A549 (cell line): Measurements from ENCODE around the gene AQP5. TPM values are rescaled to one million over a fixed set of nuclear protein-coding genes. Genes with fewer than 3 reads are reported as not detected.

Experiments used
- ATAC-seq, 2 experiments: fragments of 200-7000 bp in 1 of 2; fragments of >200 bp in 1 of 2; cut with Nextera tagmentation in 1 of 2; cut with Tn5 transposase in 1 of 2; 3 replicates each; pipeline versions ENCODE4 v1.8.0 to v1.9.1; 2018 to 2020; ENCODE audit warnings: mild to moderate bottlenecking in 1 of 2, moderate library complexity in 1 of 2
- CTCF ChIA-PET: fragments of 300-600 bp; sonication (Branson Sonifier 250); formaldehyde crosslinking; extraction: SDS; loops from one replicate; lab custom pipeline; 2021; ENCODE audit warnings: antibody characterized with exemption, inconsistent platforms; lab: Yijun Ruan, JAX
- POLR2A ChIA-PET: fragments of 350-600 bp; formaldehyde crosslinking; extraction: SDS; loops from one replicate; lab custom pipeline; 2021; ENCODE audit warnings: antibody characterized with exemption, inconsistent platforms; lab: Yijun Ruan, JAX
- DNase-seq, 2 experiments: peaks; one replicate each; pipeline versions ENCODE4 v3.0.0 to v3.0.0-alpha.2; 2011 to 2016; ENCODE audit warnings: low read depth in 1 of 2, low spot score in 1 of 2
- FAIRE-seq: peaks from 2 replicates; lab custom pipeline; 2011; peaks lifted over from hg19 to GRCh38; lab: Jason Lieb, UNC
- H3K27ac ChIP-seq, 2 experiments: fragments of >200 bp; sonication (Bioruptor Twin); formaldehyde crosslinking; 3 replicates each; pipeline ENCODE4 v1.5.1; 2016 to 2017
- H3K4me1 ChIP-seq: fragments of >200 bp; sonication (Bioruptor Twin); formaldehyde crosslinking; 3 replicates; pipeline ENCODE4 v1.6.1; 2016
- H3K4me2 ChIP-seq: fragments of >200 bp; sonication (Bioruptor Twin); formaldehyde crosslinking; 3 replicates; pipeline ENCODE4 v1.6.1; 2016
- H3K4me3 ChIP-seq: fragments of >200 bp; sonication (Bioruptor Twin); formaldehyde crosslinking; 3 replicates; pipeline ENCODE4 v1.5.1; 2016
- H3K9me3 ChIP-seq: fragments of >200 bp; sonication (Bioruptor Twin); formaldehyde crosslinking; 3 replicates; pipeline ENCODE4 v1.6.1; 2016
- BHLHE40 ChIP-seq: IDR thresholded peaks from 2 replicates; pipeline ENCODE4 v1.6.1; 2012; ENCODE audit warnings: low read depth, low read length, inconsistent platforms
- CBX2 ChIP-seq: fragments of 200-600 bp; sonication (generic); IDR thresholded peaks from 2 replicates; pipeline ENCODE4 v1.6.1; 2016; ENCODE audit warnings: low read depth, mild to moderate bottlenecking, borderline replicate concordance
- CBX8 ChIP-seq: fragments of 200-600 bp; sonication (generic); IDR thresholded peaks from 2 replicates; pipeline ENCODE4 v1.6.1; 2016
- CHD2 ChIP-seq: fragments of 150-350 bp; IDR thresholded peaks from 2 replicates; pipeline ENCODE4 v1.6.1; 2014; ENCODE audit warnings: low read length; ENCODE audit not compliant: partially characterized antibody
- CTCF ChIP-seq: fragments of >200 bp; sonication (Bioruptor Twin); formaldehyde crosslinking; IDR thresholded peaks from 3 replicates; pipeline ENCODE4 v1.5.1; 2016
- E2F6 ChIP-seq: IDR thresholded peaks from 2 replicates; pipeline ENCODE4 v1.6.1; 2012; ENCODE audit warnings: low read depth, borderline replicate concordance
- ELK1 ChIP-seq: fragments of 150-350 bp; IDR thresholded peaks from 2 replicates; pipeline ENCODE4 v1.6.1; 2014; ENCODE audit warnings: low read depth, mild to moderate bottlenecking, low read length
- ESRRA ChIP-seq: fragments of 150-350 bp; IDR thresholded peaks from 2 replicates; pipeline ENCODE4 v1.6.1; 2014; ENCODE audit warnings: mild to moderate bottlenecking, low read length, borderline replicate concordance
- FOXS1 ChIP-seq: fragments of 250-450 bp; sonication (Bioruptor Pico); IDR thresholded peaks from 2 replicates; pipeline ENCODE4 v1.5.0; 2020; ENCODE audit warnings: mild to moderate bottlenecking, moderate library complexity
- HDAC2 ChIP-seq: fragments of 200-600 bp; sonication (generic); IDR thresholded peaks from 2 replicates; pipeline ENCODE4 v1.6.1; 2016
- HMGXB4 ChIP-seq: fragments of 250-450 bp; sonication (Bioruptor Pico); IDR thresholded peaks from 2 replicates; pipeline ENCODE4 v1.5.0; 2021; ENCODE audit warnings: mild to moderate bottlenecking, moderate library complexity, borderline replicate concordance
- HOXB13 ChIP-seq: fragments of 250-450 bp; sonication (Bioruptor Pico); IDR thresholded peaks from 2 replicates; pipeline ENCODE4 v1.5.0; 2020; ENCODE audit warnings: low read depth, mild to moderate bottlenecking, moderate library complexity
- HOXB5 ChIP-seq: fragments of 250-450 bp; sonication (Bioruptor Pico); IDR thresholded peaks from 2 replicates; pipeline ENCODE4 v1.5.0; 2020; ENCODE audit warnings: mild to moderate bottlenecking, moderate library complexity
- JUNB ChIP-seq: fragments of >200 bp; sonication (Bioruptor Twin); formaldehyde crosslinking; IDR thresholded peaks from 2 replicates; pipeline ENCODE4 v1.6.1; 2016
- MYC ChIP-seq: IDR thresholded peaks from 2 replicates; pipeline ENCODE4 v1.6.1; 2012; ENCODE audit warnings: mild to moderate bottlenecking, inconsistent platforms, low read length, improper control_type of control experiment, borderline replicate concordance
- POLR2A ChIP-seq: IDR thresholded peaks from 2 replicates; pipeline ENCODE4 v1.6.1; 2012; ENCODE audit warnings: mild to moderate bottlenecking, low read length
- REST ChIP-seq: fragments of 200-600 bp; sonication (generic); IDR thresholded peaks from 2 replicates; pipeline ENCODE4 v1.6.1; 2016; ENCODE audit warnings: antibody characterized with exemption, mild to moderate bottlenecking, moderate library complexity
- ZFP36 ChIP-seq: fragments of 450-650 bp; IDR thresholded peaks from 2 replicates; pipeline ENCODE4 v1.6.1; 2014; ENCODE audit warnings: borderline replicate concordance; ENCODE audit not compliant: partially characterized antibody
- ZNF302 ChIP-seq: fragments of 250-450 bp; sonication (Bioruptor Pico); IDR thresholded peaks from 2 replicates; pipeline ENCODE4 v1.9.0; 2021; ENCODE audit warnings: inconsistent platforms, mild to moderate bottlenecking, moderate library complexity
- WGBS: methylation state at CpG from one replicate; pipeline ENCODE4 v1.1.6; 2017; ENCODE audit errors: missing lambda C conversion rate; 5-methylcytosine and 5-hydroxymethylcytosine counted together
- polyA plus RNA-seq, 4 experiments: library from polyadenylated mRNA; depleted of rRNA in 3 of 4; stranded (reverse); fragments of >200 nt; fragmentation: RNase III in 1 of 4; extraction: RNeasy Plus Mini Kit Qiagen cat#74134 plus additional on column Dnase treatment in 1 of 4; gene quantifications; 2 replicates in 3 of 4; 3 replicates in 1 of 4; pipeline ENCODE4 v1.2.3, GENCODE V29; 2011 to 2017

AQP5 gene
- polyA plus RNA-seq, 2 of the 4 experiments (the other 2 are of a cell fraction) = not detected

- 81% methylated on average over 3 of the region's 3 CpGs for WGBS
- FAIRE-seq = no peak
- DNase-seq = no peak
- POLR2A ChIA-PET = no interaction called here
- Histone ChIP-seq H3K4me1 (0 out of 3 replicates have a peak, but pooled peaks cover 7% of the 10 kb centered on the region), H3K9me3 (no peaks in the 10 kb centered on the region), H3K27ac (no peak overlapping the region), H3K4me2 (no peak overlapping the region), H3K4me3 (no peak overlapping the region)
- ATAC-seq = no peak
- CTCF ChIA-PET = interaction anchor here (0.6 to 5.4 kb wide), 10 partner anchors 10 to 180 kb away, joined by 3 to 33 read pairs (median 5); no protein-coding TSS in a partner anchor
- TF ChIP-seq E2F6 (no peak), JUNB (no peak), CBX2 (no peak), CHD2 (no peak), CTCF (no peak), REST (no peak), HMGXB4 (CRISPR knock-in tag) (no peak), MYC (no peak), FOXS1 (CRISPR knock-in tag) (no peak), CBX8 (no peak), ZNF302 (no peak)
Measured at GRCh38 chr12:49942512-49942893, 19.2 kb upstream of the AQP5 start.

GRCh38 chr12:49942921-49943624 lies 18.6 kb upstream of the AQP5 start:
- no peaks in the 10 kb centered on the region for H3K9me3 ChIP-seq

More at GRCh38 chr12:49942921-49943624, 18.6 kb upstream of the AQP5 start:
- Histone ChIP-seq H3K4me1 (0 out of 3 replicates have a peak, but pooled peaks cover 7% of the 10 kb centered on the region), H3K4me3 (no peak overlapping the region), H3K27ac (no peak overlapping the region), H3K4me2 (no peak overlapping the region)
- no peak for ATAC-seq
- TF ChIP-seq HOXB13 (CRISPR knock-in tag) = no peak
- no peak for TF ChIP-seq HDAC2
- no peak for TF ChIP-seq BHLHE40
- TF ChIP-seq HOXB5 (CRISPR knock-in tag) = no peak
- TF ChIP-seq ELK1 = no peak
- TF ChIP-seq ESRRA = no peak
- no peak for TF ChIP-seq ZFP36
- no peak for TF ChIP-seq POLR2A
- POLR2A ChIA-PET = no interaction called here
- DNase-seq = no peak
- CTCF ChIA-PET = interaction anchor here (0.7 to 5.4 kb wide), 8 partner anchors 11 to 181 kb away, joined by 3 to 33 read pairs (median 8); no protein-coding TSS in a partner anchor
- WGBS = 78% methylated on average over 13 of the region's 14 CpGs
- FAIRE-seq = no peak
